ENCODE results near the gene MRPL38.
"Not testable (repeated sequence)": the region's sequence is repeated elsewhere in the genome, so short reads cannot be mapped to it uniquely, and the experiment has no call there.

The MRPL38 gene

GRCh38 chr17:75891022-75891604, 13.6 kb downstream of the MRPL38 start:
- Histone ChIP-seq H3K27ac (peak overlapping the region; percentile 95), H3K27me3 (ENCODE audit: insufficient read depth, low read depth, severe bottlenecking) (no peaks in the 10 kb centered on the region), H3K36me3 (peaks cover 23% of the 10 kb centered on the region), H3K4me3 (ENCODE audit: low read depth, low read length) (no peak overlapping the region), H3K9me3 (ENCODE audit: severe bottlenecking) (no peaks in the 10 kb centered on the region)
- peak; percentile 94 for DNase-seq
- no peak for TF ChIP-seq CTCF (IDR thresholded peaks at IDR 0.05; ENCODE audit: low read depth, low read length)

- Histone ChIP-seq H3K27me3 (ENCODE audit: insufficient read depth, low read depth, severe bottlenecking) (no peaks in the 10 kb centered on the region), H3K9me3 (ENCODE audit: severe bottlenecking) (no peaks in the 10 kb centered on the region), H3K4me3 (ENCODE audit: low read depth, low read length) (no peak overlapping the region), H3K36me3 (peaks cover 23% of the 10 kb centered on the region), H3K27ac (peak overlapping the region; percentile 95)
- DNase-seq: no peak
- peak; percentile 22; the same call in 1 of the 2 replicates for TF ChIP-seq CTCF (IDR thresholded peaks at IDR 0.05; ENCODE audit: low read depth, low read length)
Observed at GRCh38 chr17:75889454-75889853, 15.2 kb downstream of the MRPL38 start.

GRCh38 chr17:75888484-75888883, 16.2 kb downstream of the MRPL38 start:
- DNase-seq: peak; percentile 93
- no peaks in the 10 kb centered on the region for H3K27me3 ChIP-seq (ENCODE audit: insufficient read depth, low read depth, severe bottlenecking)
- H3K4me3 ChIP-seq (ENCODE audit: low read depth, low read length): no peak overlapping the region
- no peaks in the 10 kb centered on the region for H3K9me3 ChIP-seq (ENCODE audit: severe bottlenecking)
- TF ChIP-seq CTCF (IDR thresholded peaks at IDR 0.05; ENCODE audit: low read depth, low read length): peak; percentile 50
- peak overlapping the region; percentile 95 for H3K27ac ChIP-seq
- H3K36me3 ChIP-seq: peaks cover 23% of the 10 kb centered on the region

- peaks cover 15% of the 10 kb centered on the region for H3K36me3 ChIP-seq
- H3K9me3 ChIP-seq (ENCODE audit: severe bottlenecking); DNase-seq; H3K27me3 ChIP-seq (ENCODE audit: insufficient read depth, low read depth, severe bottlenecking); H3K27ac ChIP-seq; H3K4me3 ChIP-seq (ENCODE audit: low read depth, low read length): not testable (repeated sequence)
Observed at GRCh38 chr17:75885860-75886259, 18.8 kb downstream of the MRPL38 start.

- no peaks in the 10 kb centered on the region for H3K27me3 ChIP-seq (ENCODE audit: insufficient read depth, low read depth, severe bottlenecking)
- H3K9me3 ChIP-seq (ENCODE audit: severe bottlenecking): no peaks in the 10 kb centered on the region
- no peak overlapping the region for H3K27ac ChIP-seq
- peaks cover 11% of the 10 kb centered on the region for H3K36me3 ChIP-seq
- no peak overlapping the region for H3K4me3 ChIP-seq (ENCODE audit: low read depth, low read length)
- no peak for TF ChIP-seq CTCF (IDR thresholded peaks at IDR 0.05; ENCODE audit: low read depth, low read length)
- DNase-seq: no peak
Observed at GRCh38 chr17:75885431-75885830, 19.3 kb downstream of the MRPL38 start.

GRCh38 chr17:75881678-75882454, 22.8 kb downstream of the MRPL38 start:
- H3K4me3 ChIP-seq (ENCODE audit: low read depth, low read length): no peak overlapping the region
- no peaks in the 10 kb centered on the region for H3K27me3 ChIP-seq (ENCODE audit: insufficient read depth, low read depth, severe bottlenecking)
- DNase-seq: no peak
- no peak overlapping the region for H3K27ac ChIP-seq
- peaks cover under 1% of the 10 kb centered on the region; the same call in 1 of the 2 replicates for H3K36me3 ChIP-seq
- no peaks in the 10 kb centered on the region for H3K9me3 ChIP-seq (ENCODE audit: severe bottlenecking)
- no peak for TF ChIP-seq CTCF (IDR thresholded peaks at IDR 0.05; ENCODE audit: low read depth, low read length)

Data from WERI-Rb-1 (cell line).